ENCODE data around the gene SEPHS2.
"Not testable (repeated sequence)": the region's sequence is repeated elsewhere in the genome, so short reads cannot be mapped to it uniquely, and the experiment has no call there.

The SEPHS2 gene

DNA sequence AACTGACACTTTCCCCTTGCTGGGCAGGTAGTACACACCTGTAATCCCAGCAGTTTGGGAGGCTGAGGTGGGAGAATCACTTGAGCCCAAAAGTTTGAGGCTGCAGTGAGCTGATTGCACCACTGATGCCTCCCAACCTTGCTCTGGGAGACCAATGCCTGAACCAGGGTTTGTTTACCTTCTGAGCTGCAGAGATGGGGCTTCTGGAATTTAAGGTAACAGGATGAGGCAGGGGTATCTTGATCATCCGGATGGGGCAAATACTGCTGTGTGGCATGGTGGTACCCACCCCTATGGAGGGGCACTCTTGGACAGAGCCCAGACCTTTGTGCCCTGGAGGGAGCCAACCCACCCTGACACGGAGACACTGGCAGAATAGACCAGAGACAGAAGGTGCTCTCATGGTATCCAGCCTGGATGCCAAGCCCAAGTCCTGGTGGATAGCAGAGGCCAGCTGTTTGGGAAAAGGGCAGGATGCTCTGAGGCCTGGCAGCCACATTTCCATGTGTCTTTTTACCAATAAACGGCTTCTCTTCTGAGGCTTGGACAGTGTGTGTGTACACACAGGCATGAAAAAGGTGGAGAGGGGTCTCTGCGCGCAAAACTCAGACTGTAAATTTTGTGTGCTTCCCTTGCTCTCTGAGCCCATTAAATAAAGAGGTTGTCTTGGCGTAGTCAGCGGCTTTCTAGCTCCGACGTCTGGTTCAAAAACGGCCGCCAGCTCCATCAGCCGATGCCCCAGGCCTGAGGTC is 46.1 kb downstream of the SEPHS2 start:
- DNase-seq (ENCODE audit: low read depth in 1 of 2, low spot score in 1 of 2): no peak

DNA sequence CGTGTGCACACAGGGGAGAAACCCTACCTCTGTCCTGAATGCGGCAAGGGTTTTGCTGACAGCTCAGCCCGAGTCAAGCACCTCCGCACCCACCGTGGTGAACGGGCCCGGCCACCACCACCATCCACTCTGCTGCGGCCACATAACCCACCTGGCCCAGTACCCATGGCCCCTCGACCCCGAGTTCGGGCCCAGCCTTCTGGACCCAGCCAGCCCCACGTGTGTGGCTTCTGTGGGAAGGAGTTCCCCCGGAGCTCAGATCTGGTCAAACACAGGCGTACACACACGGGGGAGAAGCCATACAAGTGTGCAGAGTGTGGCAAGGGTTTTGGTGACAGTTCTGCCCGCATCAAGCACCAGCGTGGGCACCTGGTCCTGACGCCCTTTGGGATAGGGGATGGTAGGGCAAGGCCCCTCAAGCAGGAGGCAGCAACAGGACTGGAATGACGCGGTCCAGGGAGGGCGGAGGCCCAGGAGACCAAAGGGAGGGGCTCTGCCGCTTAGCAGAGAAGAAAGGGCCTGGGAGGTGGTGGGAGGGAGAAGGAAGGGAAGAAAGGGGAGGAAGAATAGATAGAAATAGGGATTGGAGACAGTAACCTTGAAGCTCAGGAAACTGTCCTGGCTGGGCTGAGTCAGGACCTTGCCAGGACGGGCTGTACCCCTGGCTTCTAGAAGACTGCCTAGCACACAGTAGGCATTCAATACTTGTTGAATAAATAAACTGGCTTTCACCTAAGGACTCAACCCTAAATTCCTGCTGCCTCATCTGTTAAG is 46.8 kb downstream of the SEPHS2 start:
- DNase-seq (ENCODE audit: low read depth in 1 of 2, low spot score in 1 of 2): no peak

GRCh38 chr16:30397776-30398660 is 47.7 kb downstream of the SEPHS2 start:
- no peak for DNase-seq (ENCODE audit: low read depth in 1 of 2, low spot score in 1 of 2)

GRCh38 chr16:30397056-30397455 is 48.6 kb downstream of the SEPHS2 start:
- DNase-seq (ENCODE audit: low read depth in 1 of 2, low spot score in 1 of 2): no peak

DNA sequence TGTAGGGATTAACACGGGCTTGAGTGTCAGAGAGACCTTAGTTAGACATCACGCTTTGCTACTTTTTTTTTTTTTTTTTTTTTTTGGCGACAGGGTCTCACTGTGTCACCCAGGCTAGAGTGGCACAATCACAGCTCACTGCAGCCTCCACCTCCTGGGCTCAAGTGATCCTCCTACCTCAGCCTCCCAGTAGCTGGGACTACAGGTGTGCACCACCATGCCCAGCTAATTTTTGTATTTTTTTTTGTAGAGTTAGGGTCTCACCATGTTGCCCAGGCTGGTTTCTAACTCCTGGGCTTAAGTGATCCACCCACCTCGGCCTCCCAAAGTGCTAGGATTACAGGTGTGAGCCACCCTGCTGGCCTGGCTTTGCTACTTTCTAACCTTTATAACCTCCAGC is 49.0 kb downstream of the SEPHS2 start:
- not testable (repeated sequence) for DNase-seq (ENCODE audit: low read depth in 1 of 2, low spot score in 1 of 2)

DNA sequence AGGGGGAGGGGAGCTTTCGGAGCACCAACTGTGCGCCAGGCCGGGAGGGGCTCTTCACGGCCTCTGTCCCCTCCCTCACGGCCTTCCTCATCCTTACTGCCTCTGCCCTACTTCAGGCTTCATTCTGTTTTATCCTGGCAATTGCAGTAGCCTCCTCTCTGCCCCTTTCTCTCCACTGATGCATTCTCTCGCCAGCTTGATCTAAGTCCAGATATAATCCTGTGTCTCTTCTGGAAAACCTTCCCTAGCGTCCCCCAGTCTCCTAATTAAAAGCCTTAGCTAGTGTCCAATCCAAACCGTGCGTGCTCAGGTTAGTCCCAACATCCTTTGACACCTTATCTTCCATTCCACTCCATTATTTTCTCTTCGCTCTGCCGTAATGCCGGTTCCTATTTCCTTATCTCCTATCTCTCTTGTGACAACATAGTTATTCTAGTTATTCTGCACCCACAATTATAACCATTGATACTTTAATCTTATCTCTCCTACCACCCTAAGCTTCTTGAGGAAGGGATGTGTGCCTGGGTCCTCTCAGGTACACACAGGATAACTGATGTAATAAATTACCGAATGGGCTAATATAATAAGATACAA is 49.6 kb downstream of the SEPHS2 start:
- no peak for DNase-seq (ENCODE audit: low read depth in 1 of 2, low spot score in 1 of 2)

DNA sequence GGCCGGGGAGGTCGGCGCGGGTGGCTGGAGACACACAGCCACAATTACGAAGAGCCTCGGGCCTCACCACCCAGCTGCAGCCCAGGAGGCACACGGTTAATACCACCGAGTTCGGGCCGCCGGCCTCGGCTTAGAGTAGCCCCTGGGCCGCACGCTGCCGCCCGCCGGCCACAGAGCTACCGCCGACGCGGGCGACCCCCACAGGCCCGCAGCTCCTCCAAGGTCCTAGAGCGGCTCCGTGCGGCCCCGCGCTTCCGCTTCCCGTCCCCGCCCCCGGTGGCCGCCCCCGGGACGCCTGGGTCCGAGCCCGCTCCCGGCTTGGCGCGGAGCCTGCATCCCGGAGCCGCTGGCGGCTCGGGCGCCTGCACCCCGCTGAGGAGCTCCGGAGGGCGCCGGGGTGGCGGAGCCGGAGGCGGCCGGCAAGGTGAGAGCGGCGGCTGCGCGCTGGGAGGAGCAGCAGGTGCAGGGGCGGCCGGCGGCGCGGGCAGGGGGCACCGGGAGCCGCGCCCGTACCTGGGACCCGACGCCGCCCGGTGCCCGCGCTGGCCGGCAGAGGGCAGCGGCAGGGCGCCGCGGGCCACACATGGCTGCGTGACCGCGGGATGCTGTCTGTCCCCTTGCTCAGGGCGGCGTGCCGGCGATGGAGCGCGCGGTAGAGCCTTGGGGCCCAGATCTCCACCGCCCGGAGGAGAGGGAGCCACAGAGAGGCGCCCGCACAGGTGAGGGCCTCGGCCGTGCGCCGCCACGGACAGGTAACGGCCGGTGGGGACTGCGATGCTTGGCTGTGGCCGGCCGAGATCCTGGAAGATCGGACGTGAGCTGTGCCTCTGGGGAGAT is 50.3 kb downstream of the SEPHS2 start, which contains the start of gene ZNF48:
ZNF48 (plus strand) TSS at position 266 of the 837 bp plus-strand sequence; CDS start at position 641, 375 bp downstream.
- peak in 1 of 2 donors; percentile 51 for DNase-seq (ENCODE audit: low read depth in 1 of 2, low spot score in 1 of 2)

DNA sequence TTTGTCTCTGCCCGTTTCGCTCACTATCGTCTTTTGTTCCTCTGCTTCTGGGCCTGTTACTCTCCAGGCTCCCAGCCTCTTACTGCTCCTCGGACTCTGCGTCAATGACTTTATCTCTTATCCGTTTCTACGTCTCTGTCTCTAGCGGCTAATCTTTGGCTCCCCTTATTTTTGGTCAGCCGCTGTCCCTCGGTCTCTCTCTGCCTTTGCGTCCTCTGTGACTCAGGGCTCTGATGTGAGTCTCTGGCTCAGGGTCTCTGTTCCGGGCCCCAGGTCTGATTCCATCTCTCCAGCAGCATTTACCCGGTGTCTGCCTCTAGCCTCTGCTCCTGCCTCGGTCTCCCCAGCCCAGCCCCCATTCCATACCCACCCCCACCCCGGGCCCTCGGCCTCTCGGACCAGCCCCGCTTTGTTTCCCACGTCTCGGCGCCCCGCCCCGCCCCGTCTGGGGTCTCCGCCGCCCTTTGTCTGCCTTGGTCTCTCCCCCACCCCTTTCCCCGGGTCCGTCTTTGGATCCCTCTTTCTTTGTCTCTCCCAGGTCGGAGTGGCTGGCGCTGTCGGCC is 51.0 kb downstream of the SEPHS2 start:
- no peak for DNase-seq (ENCODE audit: low read depth in 1 of 2, low spot score in 1 of 2)

Measured in activated T-helper 1 cell treated with anti-CD3 and anti-CD28 coated beads, Interleukin-2, amount 50 U/mL, for 16 hours (primary cell).